ENCODE data around the gene HSDL2.
"Not testable (repeated sequence)": the region's sequence is repeated elsewhere in the genome, so short reads cannot be mapped to it uniquely, and the experiment has no call there.

HSDL2 gene

GRCh38 chr9:112505607-112506006 is 125.7 kb downstream of the HSDL2 start:
- peaks cover 8% of the 10 kb centered on the region for H3K36me3 ChIP-seq (ENCODE audit: insufficient read depth, low read length)
- no peaks in the 10 kb centered on the region for H3K27me3 ChIP-seq (ENCODE audit: insufficient read depth, low read length)
- H3K4me1 ChIP-seq (ENCODE audit: insufficient read depth, low read length) = no peaks in the 10 kb centered on the region
- peaks cover 12% of the 10 kb centered on the region for H3K9me3 ChIP-seq (ENCODE audit: low read length)
- no peak overlapping the region for H3K4me3 ChIP-seq (ENCODE audit: low read length)
- H2AFZ ChIP-seq (ENCODE audit: low read depth, low read length) = no peak overlapping the region

DNA sequence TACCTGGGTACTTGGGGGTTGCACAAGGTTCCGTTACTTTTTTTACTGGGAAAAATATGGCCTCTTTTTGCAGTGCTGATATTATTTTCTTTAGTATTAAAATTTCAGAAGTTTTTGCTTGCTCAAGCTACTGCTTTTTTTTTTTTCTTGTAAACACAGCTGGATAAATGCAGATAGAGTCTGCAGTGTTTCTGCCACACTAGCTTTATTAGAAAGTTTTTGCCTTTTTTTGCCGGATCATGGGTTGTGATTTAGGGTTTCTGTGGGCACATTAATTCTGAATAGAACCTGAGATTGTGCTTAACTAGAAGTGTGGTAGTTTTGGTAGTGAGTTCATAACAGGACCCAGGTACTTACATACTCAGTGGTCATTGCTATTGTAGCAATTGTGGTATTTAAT is 126.7 kb downstream of the HSDL2 start:
- Histone ChIP-seq H3K9me3 (ENCODE audit: low read length) (peaks cover 12% of the 10 kb centered on the region), H3K27me3 (ENCODE audit: insufficient read depth, low read length) (no peaks in the 10 kb centered on the region), H3K4me1 (ENCODE audit: insufficient read depth, low read length) (no peaks in the 10 kb centered on the region), H2AFZ (ENCODE audit: low read depth, low read length) (no peak overlapping the region), H3K36me3 (ENCODE audit: insufficient read depth, low read length) (peaks cover 10% of the 10 kb centered on the region), H3K4me3 (ENCODE audit: low read length) (no peak overlapping the region)

GRCh38 chr9:112507001-112507680 is 127.2 kb downstream of the HSDL2 start:
- Histone ChIP-seq H3K4me3 (ENCODE audit: low read length) (no peak overlapping the region), H3K36me3 (ENCODE audit: insufficient read depth, low read length) (peaks cover 10% of the 10 kb centered on the region), H2AFZ (ENCODE audit: low read depth, low read length) (no peak overlapping the region), H3K9me3 (ENCODE audit: low read length) (peaks cover 12% of the 10 kb centered on the region), H3K4me1 (ENCODE audit: insufficient read depth, low read length) (no peaks in the 10 kb centered on the region), H3K27me3 (ENCODE audit: insufficient read depth, low read length) (no peaks in the 10 kb centered on the region)

GRCh38 chr9:112508377-112508776 is 128.5 kb downstream of the HSDL2 start:
- H3K4me1 ChIP-seq (ENCODE audit: insufficient read depth, low read length) = no peaks in the 10 kb centered on the region
- H2AFZ ChIP-seq (ENCODE audit: low read depth, low read length) = no peak overlapping the region
- peaks cover 10% of the 10 kb centered on the region for H3K9me3 ChIP-seq (ENCODE audit: low read length)
- peaks cover 10% of the 10 kb centered on the region for H3K36me3 ChIP-seq (ENCODE audit: insufficient read depth, low read length)
- H3K4me3 ChIP-seq (ENCODE audit: low read length) = no peak overlapping the region
- H3K27me3 ChIP-seq (ENCODE audit: insufficient read depth, low read length) = no peaks in the 10 kb centered on the region

DNA sequence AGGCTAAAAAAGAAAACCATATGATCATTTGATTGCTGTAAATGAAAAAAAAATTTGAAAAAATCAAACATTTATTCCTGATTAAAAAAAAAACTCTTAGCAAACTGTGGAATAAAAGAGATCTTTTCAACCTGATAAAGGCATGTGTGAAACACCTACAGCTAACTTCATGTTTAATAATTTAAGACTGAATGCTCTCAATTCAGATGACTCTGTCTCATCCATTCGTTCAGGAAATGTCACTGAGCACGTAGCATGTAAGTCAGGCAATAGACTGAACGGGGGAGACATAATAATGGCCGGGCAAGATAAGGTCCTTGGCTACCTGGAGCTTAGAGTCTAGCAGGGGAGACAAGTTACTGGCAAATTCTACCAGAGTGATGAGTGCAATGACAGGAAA is 132.5 kb downstream of the HSDL2 start:
- not testable (repeated sequence) for H3K27me3 ChIP-seq (ENCODE audit: insufficient read depth, low read length); H3K4me1 ChIP-seq (ENCODE audit: insufficient read depth, low read length); H3K36me3 ChIP-seq (ENCODE audit: insufficient read depth, low read length); H3K9me3 ChIP-seq (ENCODE audit: low read length); H2AFZ ChIP-seq (ENCODE audit: low read depth, low read length); H3K4me3 ChIP-seq (ENCODE audit: low read length)

DNA sequence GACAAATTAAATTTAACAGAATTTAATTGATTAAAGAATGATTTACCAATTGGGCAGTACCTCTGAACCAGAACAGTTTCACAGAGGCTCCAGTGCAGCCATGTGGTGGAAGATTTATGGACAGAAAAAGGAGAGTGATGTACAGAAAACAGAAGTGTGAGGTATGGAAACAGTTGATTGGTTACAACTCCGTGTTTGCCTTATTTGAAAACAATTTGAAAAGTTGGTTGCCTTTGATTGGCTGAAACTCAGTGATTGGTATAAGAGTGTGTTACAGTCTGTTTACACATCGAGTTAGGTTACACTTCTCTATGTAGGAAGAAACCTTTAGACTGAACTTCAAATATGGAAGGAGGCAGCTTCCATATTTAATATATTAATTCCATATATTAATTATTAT is 136.9 kb downstream of the HSDL2 start:
- H3K4me1 ChIP-seq (ENCODE audit: insufficient read depth, low read length) = no peaks in the 10 kb centered on the region
- H2AFZ ChIP-seq (ENCODE audit: low read depth, low read length) = no peak overlapping the region
- no peak overlapping the region for H3K4me3 ChIP-seq (ENCODE audit: low read length)
- H3K27me3 ChIP-seq (ENCODE audit: insufficient read depth, low read length) = no peaks in the 10 kb centered on the region
- no peaks in the 10 kb centered on the region for H3K9me3 ChIP-seq (ENCODE audit: low read length)
- peaks cover 2% of the 10 kb centered on the region for H3K36me3 ChIP-seq (ENCODE audit: insufficient read depth, low read length)

- Histone ChIP-seq H2AFZ (ENCODE audit: low read depth, low read length) (no peak overlapping the region), H3K4me3 (ENCODE audit: low read length) (no peak overlapping the region), H3K27me3 (ENCODE audit: insufficient read depth, low read length) (no peaks in the 10 kb centered on the region), H3K36me3 (ENCODE audit: insufficient read depth, low read length) (peaks cover 2% of the 10 kb centered on the region), H3K4me1 (ENCODE audit: insufficient read depth, low read length) (no peaks in the 10 kb centered on the region), H3K9me3 (ENCODE audit: low read length) (no peaks in the 10 kb centered on the region)
Measured at GRCh38 chr9:112520069-112520468, 140.2 kb downstream of the HSDL2 start.

DNA sequence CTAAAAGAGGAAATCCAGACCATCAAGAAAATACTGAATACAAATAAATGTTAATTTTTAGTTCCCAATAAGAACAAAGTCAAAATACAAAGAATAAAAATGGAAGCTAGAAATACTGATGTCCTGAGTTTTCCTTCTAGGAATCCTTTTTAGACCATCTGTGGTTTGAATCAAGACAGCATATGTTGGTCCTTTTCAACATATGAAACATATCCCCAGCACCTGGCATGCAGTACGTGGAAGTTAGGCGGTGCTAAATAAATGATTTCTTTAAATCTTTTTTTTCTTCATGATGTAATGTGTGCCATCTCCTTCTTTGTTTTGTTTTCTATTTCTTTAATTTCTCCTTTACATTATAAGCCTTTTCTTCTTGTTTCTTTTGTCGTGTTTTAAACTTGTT is 140.7 kb downstream of the HSDL2 start:
- Histone ChIP-seq H3K4me1 (ENCODE audit: insufficient read depth, low read length) (no peaks in the 10 kb centered on the region), H2AFZ (ENCODE audit: low read depth, low read length) (no peak overlapping the region), H3K4me3 (ENCODE audit: low read length) (no peak overlapping the region), H3K27me3 (ENCODE audit: insufficient read depth, low read length) (no peaks in the 10 kb centered on the region), H3K9me3 (ENCODE audit: low read length) (no peaks in the 10 kb centered on the region), H3K36me3 (ENCODE audit: insufficient read depth, low read length) (peaks cover 2% of the 10 kb centered on the region)
